HCT116 (cell line): Measurements from ENCODE around the gene HPS3. TPM values are rescaled to one million over a fixed set of nuclear protein-coding genes. Genes with fewer than 3 reads are reported as not detected.

ENCODE experiments used
- ATAC-seq: fragments of 200-7000 bp; cut with Tn5 transposase; 2 replicates; pipeline ENCODE4 v1.9.1; 2020; ENCODE audit warnings: mild to moderate bottlenecking, moderate library complexity
- BruUV-seq: library from RNA; stranded (reverse); fragments of 400-500 nt; replicated peaks from 2 replicates; lab custom pipeline; 2021; lab: Mats Ljungman, UMichigan
- CTCF ChIA-PET: fragments of 300-600 bp; sonication (Branson Sonifier 250); formaldehyde crosslinking; loops from one replicate; lab custom pipeline; 2021; ENCODE audit warnings: antibody characterized with exemption; lab: Charles Lee
- POLR2A ChIA-PET: fragments of 300-600, 350-600 bp; sonication (Branson Sonifier 250); formaldehyde crosslinking; loops from one replicate; lab custom pipeline; 2021; ENCODE audit warnings: antibody characterized with exemption; lab: Charles Lee
- RAD21 ChIA-PET, 2 experiments: fragments of 300-600 bp; sonication (Branson Sonifier 250); formaldehyde crosslinking; loops; one replicate each; lab custom pipeline; 2023; ENCODE audit warnings: low total read pairs in 2 of 2; ENCODE audit not compliant: uncharacterized antibody in 2 of 2, unreplicated experiment in 2 of 2, low non-redundant PET in 1 of 2; lab: Charles Lee
- DNase-seq: peaks from one replicate; pipeline ENCODE4 v3.0.0-alpha.2; 2010; ENCODE audit warnings: low read depth, low spot score
- H2AFZ ChIP-seq: fragments of 200-600 bp; shearing (Covaris generic), sonication (generic); 2 replicates; pipeline ENCODE4 v1.6.1; 2017; ENCODE audit warnings: low read depth, mixed run types, mixed read lengths, antibody characterized with exemption, low read length; ENCODE audit not compliant: poor library complexity, severe bottlenecking
- H3K27ac ChIP-seq: 2 replicates; pipeline ENCODE4 v1.5.1; 2012; ENCODE audit warnings: low read depth, low read length
- H3K27me3 ChIP-seq: fragments of 200-600 bp; sonication (generic); 2 replicates; pipeline ENCODE4 v1.6.1; 2016; ENCODE audit warnings: mixed run types, low read length, mixed read lengths; ENCODE audit not compliant: insufficient read depth
- H3K36me3 ChIP-seq, 2 experiments: fragments of 200-500 bp in 1 of 2; fragments of 200-600 bp in 1 of 2; sonication (Bioruptor generic) in 1 of 2; sonication (generic) in 1 of 2; 2 replicates each; pipeline versions ENCODE4 v1.5.1 to v1.6.1; 2014 to 2016; ENCODE audit warnings: low read length in 2 of 2, inconsistent platforms in 1 of 2, mixed read lengths in 1 of 2, mixed run types in 1 of 2; ENCODE audit not compliant: insufficient read depth in 2 of 2, control insufficient read depth in 1 of 2
- H3K4me1 ChIP-seq, 2 experiments: fragments of 200-600 bp in 1 of 2; sonication (generic) in 1 of 2; 2 replicates each; pipeline versions ENCODE4 v1.5.1 to v1.6.1; 2012 to 2017; ENCODE audit warnings: low read length in 2 of 2, inconsistent platforms in 1 of 2, mild to moderate bottlenecking in 1 of 2, mixed read lengths in 1 of 2, mixed run types in 1 of 2, moderate library complexity in 1 of 2; ENCODE audit not compliant: insufficient read depth in 2 of 2, control insufficient read depth in 1 of 2
- H3K4me2 ChIP-seq: fragments of 200-600 bp; sonication (generic); 2 replicates; pipeline ENCODE4 v1.6.1; 2017; ENCODE audit warnings: mixed run types, low read length, mixed read lengths
- H3K4me3 ChIP-seq, 2 experiments: fragments of 200-600 bp in 1 of 2; sonication (generic) in 1 of 2; replicated peaks in 1 of 2; 2 replicates each; pipeline ENCODE4 v1.5.1; 2011 to 2016; ENCODE audit warnings: low read length in 2 of 2, control low read depth in 1 of 2, low read depth in 1 of 2, mild to moderate bottlenecking in 1 of 2, mixed read lengths in 1 of 2, mixed run types in 1 of 2
- H3K79me2 ChIP-seq: fragments of 200-600 bp; sonication (generic); 2 replicates; pipeline ENCODE4 v1.6.1; 2017; ENCODE audit warnings: mild to moderate bottlenecking, mixed run types, low read length, moderate library complexity, mixed read lengths; ENCODE audit not compliant: insufficient read depth
- H3K9ac ChIP-seq: fragments of 200-600 bp; sonication (generic); 2 replicates; pipeline ENCODE4 v1.6.1; 2016; ENCODE audit warnings: low read length, mixed read lengths
- H3K9me2 ChIP-seq: fragments of 200-600 bp; sonication (generic), shearing (Covaris generic); 2 replicates; pipeline ENCODE4 v1.6.1; 2017; ENCODE audit warnings: mixed run types, mild to moderate bottlenecking, moderate library complexity; ENCODE audit not compliant: insufficient read depth
- H3K9me3 ChIP-seq, 2 experiments: fragments of 200-500 bp in 1 of 2; fragments of 200-600 bp in 1 of 2; sonication (Bioruptor generic) in 1 of 2; sonication (generic) in 1 of 2; 2 replicates each; pipeline ENCODE4 v1.6.1; 2014 to 2017; ENCODE audit warnings: low read length in 2 of 2, mixed read lengths in 2 of 2, inconsistent platforms in 1 of 2, low read depth in 1 of 2, mild to moderate bottlenecking in 1 of 2, mixed run types in 1 of 2, moderate library complexity in 1 of 2; ENCODE audit not compliant: control insufficient read depth in 1 of 2, insufficient read depth in 1 of 2
- H4K20me1 ChIP-seq: fragments of 200-600 bp; sonication (generic), shearing (Covaris generic); 2 replicates; pipeline ENCODE4 v1.6.1; 2017; ENCODE audit warnings: mixed run types, mild to moderate bottlenecking, moderate library complexity; ENCODE audit not compliant: insufficient read depth
- CTCF ChIP-seq, 3 experiments: fragments of 200-600 bp in 1 of 3; sonication (generic) in 1 of 3; IDR thresholded peaks in 2 of 3; conservative IDR thresholded peaks in 1 of 3; 2 replicates each; pipeline ENCODE4 v1.5.1; 2012 to 2017; ENCODE audit warnings: low read depth in 2 of 3, low read length in 2 of 3, antibody characterized with exemption in 1 of 3, borderline replicate concordance in 1 of 3, control low read depth in 1 of 3, mild to moderate bottlenecking in 1 of 3, mixed read lengths in 1 of 3, mixed run types in 1 of 3, moderate library complexity in 1 of 3; ENCODE audit not compliant: insufficient read depth in 1 of 3
- RAD21 ChIP-seq: IDR thresholded peaks from 2 replicates; pipeline ENCODE4 v1.6.1; 2012; ENCODE audit warnings: low read depth, mild to moderate bottlenecking
- SP1 ChIP-seq: IDR thresholded peaks from 2 replicates; pipeline ENCODE4 v1.6.1; 2012; ENCODE audit warnings: low read depth
- intact Hi-C: fragments of 100-400 bp; cut with micrococcal nuclease; formaldehyde crosslinking; loops from 2 replicates; pipeline ENCODE4 v1.10.0; 2022
- total RNA-seq: library from RNA; stranded (reverse); gene quantifications from one replicate; pipeline ENCODE4 v1.2.1, GENCODE V29; 2021; ENCODE audit not compliant: unreplicated experiment

Gene HPS3
- total RNA-seq, 1 experiment from 2014 or later = 17.1 TPM

- Histone ChIP-seq H3K9me3 (no peaks in the 10 kb centered on the region), H3K27ac (no peak overlapping the region), H2AFZ (peak overlapping the region; percentile 97), H3K4me3 (no peak overlapping the region), H4K20me1 (no peaks in the 10 kb centered on the region), H3K36me3 (no peaks in the 10 kb centered on the region), H3K27me3 (no peaks in the 10 kb centered on the region), H3K79me2 (no peaks in the 10 kb centered on the region), H3K4me2 (peak overlapping the region; percentile 33; the same call in 1 of the 2 replicates), H3K9me2 (no peaks in the 10 kb centered on the region), H3K9ac (no peak overlapping the region), H3K4me1 (0 out of 4 replicates have a peak, but pooled peaks cover 0 to 3% of the 10 kb centered on the region in 2 experiments)
- intact Hi-C loops = loop anchor here (1.0 to 2.0 kb wide), 5 partner anchors 153 to 360 kb away; no protein-coding TSS in a partner anchor
- TF ChIP-seq RAD21 (peak; percentile 92), CTCF (IDR thresholded peaks at IDR 0.05 in 2 of 3, conservative IDR thresholded peaks at IDR 0.05 in 1 of 3; ENCODE audit: borderline replicate concordance in 1 of 3, insufficient read depth in 1 of 3, low read depth in 2 of 3, low read length in 2 of 3) (peak; percentile 49 to 94 (median 71)), SP1 (no peak)
- ChIA-PET RAD21 (interaction anchor here (0.9 to 1.3 kb wide), 7 partner anchors 152 to 688 kb away, joined by 3 to 7 read pairs (median 4); partner anchors contain the start of gene TM4SF18 (in 2 of the 2)), CTCF (interaction anchor here (0.7 to 2.8 kb wide), 28 partner anchors 9 to 375 kb away, joined by 3 to 26 read pairs (median 4); partner anchors contain the start of genes HPS3 and TM4SF18), POLR2A (interaction anchor here (1.4 kb wide), 1 partner anchor 9 kb away, joined by 4 read pairs; the partner anchor contains the start of gene HPS3)
- peak; percentile 95 for ATAC-seq
- BruUV-seq = no TSS peak
- DNase-seq = peak; percentile 63
Observed at GRCh38 chr3:149120051-149120972, 9.1 kb upstream of the HPS3 start.
